Naive B cell (primary cell): ENCODE measurements around the gene ACTRT2. TPM values are rescaled to one million over a fixed set of nuclear protein-coding genes. Genes with fewer than 3 reads are reported as not detected.

Source experiments
- ATAC-seq, 2 donors: fragments of 150-1000 bp; cut with Tn5 transposase; 2 replicates each; pipeline ENCODE4 v1.10.0; 2021; ENCODE audit warnings: low read depth in 2 of 2, mild to moderate bottlenecking in 2 of 2, moderate library complexity in 2 of 2
- DNase-seq: peaks from one replicate; pipeline ENCODE4 v3.0.0; 2022
- H3K27ac Mint-ChIP-seq, 6 donors: one replicate each; pipeline ENCODE4 v1.8.0; 2020 to 2022; ENCODE audit warnings: mild to moderate bottlenecking in 6 of 6, mixed read lengths in 6 of 6, moderate library complexity in 5 of 6, inconsistent platforms in 2 of 6
- H3K27me3 Mint-ChIP-seq, 3 donors: one replicate each; pipeline ENCODE4 v1.8.0; 2021 to 2022; ENCODE audit warnings: mixed read lengths in 3 of 3, mild to moderate bottlenecking in 1 of 3
- H3K36me3 Mint-ChIP-seq, 2 donors: one replicate each; pipeline ENCODE4 v1.8.0; 2020 to 2022; ENCODE audit warnings: mixed read lengths in 2 of 2, inconsistent platforms in 1 of 2, mild to moderate bottlenecking in 1 of 2
- H3K4me1 Mint-ChIP-seq, 3 donors: one replicate each; pipeline ENCODE4 v1.8.0; 2020 to 2022; ENCODE audit warnings: mixed read lengths in 3 of 3, inconsistent platforms in 1 of 3, mild to moderate bottlenecking in 1 of 3, moderate library complexity in 1 of 3
- H3K4me3 Mint-ChIP-seq, 8 donors: one replicate each; pipeline ENCODE4 v1.8.0; 2020 to 2022; ENCODE audit warnings: mild to moderate bottlenecking in 8 of 8, mixed read lengths in 8 of 8, moderate library complexity in 8 of 8, inconsistent platforms in 2 of 8
- H3K9me3 Mint-ChIP-seq, 7 donors: one replicate each; pipeline ENCODE4 v1.8.0; 2020 to 2022; ENCODE audit warnings: mixed read lengths in 7 of 7, mild to moderate bottlenecking in 5 of 7, inconsistent platforms in 2 of 7, moderate library complexity in 1 of 7
- polyA plus RNA-seq, 6 donors: library from polyadenylated mRNA; unstranded; fragments of 300-500 nt; fragmentation: Illumina TruSeq; gene quantifications; one replicate each; pipeline ENCODE4 v1.2.3, GENCODE V29; 2021; ENCODE audit warnings: low read depth in 6 of 6

The ACTRT2 gene
- polyA plus RNA-seq, 6 donors from 2014 or later, result not detected

- H3K9me3 Mint-ChIP-seq, result peaks cover 0 to 12% (median 3%) of the 10 kb centered on the region in 7 donors
- DNase-seq, result no peak
- H3K4me1 Mint-ChIP-seq, result peaks cover 0 to 5% (median 0%) of the 10 kb centered on the region in 3 donors
- peaks cover 28 to 60% (median 50%) of the 10 kb centered on the region in 3 donors for H3K27me3 Mint-ChIP-seq
- peaks cover 5 to 10% of the 10 kb centered on the region in 2 donors for H3K36me3 Mint-ChIP-seq
- ATAC-seq, result no peak
- peak overlapping the region in 1 of 6 donors; percentile 84 for H3K27ac Mint-ChIP-seq
- H3K4me3 Mint-ChIP-seq, result no peak overlapping the region
Measured at GRCh38 chr1:3054474-3054873, 33.2 kb downstream of the ACTRT2 start.

GRCh38 chr1:3055051-3055450 lies 33.8 kb downstream of the ACTRT2 start:
- no peak overlapping the region for H3K4me3 Mint-ChIP-seq
- H3K4me1 Mint-ChIP-seq, result peaks cover 0 to 5% (median 0%) of the 10 kb centered on the region in 3 donors
- peaks cover 0 to 12% (median 3%) of the 10 kb centered on the region in 7 donors for H3K9me3 Mint-ChIP-seq
- no peak for DNase-seq
- peaks cover 32 to 58% (median 46%) of the 10 kb centered on the region in 3 donors for H3K27me3 Mint-ChIP-seq
- H3K36me3 Mint-ChIP-seq, result peaks cover 5 to 10% of the 10 kb centered on the region in 2 donors
- no peak for ATAC-seq
- no peak overlapping the region for H3K27ac Mint-ChIP-seq

GRCh38 chr1:3056641-3057040 lies 35.4 kb downstream of the ACTRT2 start:
- H3K27ac Mint-ChIP-seq, result no peak overlapping the region
- no peak for ATAC-seq

GRCh38 chr1:3058263-3059030 lies 37.2 kb downstream of the ACTRT2 start:
- H3K27ac Mint-ChIP-seq, result peak overlapping the region in 1 of 6 donors; percentile 16
- H3K27me3 Mint-ChIP-seq, result peaks cover 20 to 28% (median 27%) of the 10 kb centered on the region in 3 donors
- no peak for ATAC-seq
- no peaks in the 10 kb centered on the region for H3K36me3 Mint-ChIP-seq
- H3K9me3 Mint-ChIP-seq, result peaks cover 0 to 5% (median 0%) of the 10 kb centered on the region in 7 donors
- DNase-seq, result no peak
- no peaks in the 10 kb centered on the region for H3K4me1 Mint-ChIP-seq
- H3K4me3 Mint-ChIP-seq, result no peak overlapping the region

More at GRCh38 chr1:3056641-3057040, 35.4 kb downstream of the ACTRT2 start:
- peaks cover 0 to 5% (median 0%) of the 10 kb centered on the region in 3 donors for H3K4me1 Mint-ChIP-seq
- no peak for DNase-seq
- no peak overlapping the region for H3K4me3 Mint-ChIP-seq
- H3K9me3 Mint-ChIP-seq, result peaks cover 0 to 12% (median 3%) of the 10 kb centered on the region in 7 donors
- peaks cover 5 to 8% of the 10 kb centered on the region in 2 donors for H3K36me3 Mint-ChIP-seq
- peaks cover 32 to 42% (median 38%) of the 10 kb centered on the region in 3 donors for H3K27me3 Mint-ChIP-seq

- no peaks in the 10 kb centered on the region for H3K36me3 Mint-ChIP-seq
- no peak overlapping the region for H3K4me3 Mint-ChIP-seq
- no peak overlapping the region for H3K27ac Mint-ChIP-seq
- no peak for ATAC-seq
- no peak for DNase-seq
- peaks cover 0 to 5% (median 0%) of the 10 kb centered on the region in 7 donors for H3K9me3 Mint-ChIP-seq
- no peaks in the 10 kb centered on the region for H3K4me1 Mint-ChIP-seq
- H3K27me3 Mint-ChIP-seq, result peaks cover 21 to 29% (median 22%) of the 10 kb centered on the region in 3 donors
Measured at GRCh38 chr1:3060127-3060526, 38.9 kb downstream of the ACTRT2 start.

- Mint-ChIP-seq H3K27ac (no peak overlapping the region), H3K27me3 (peaks cover 27 to 30% (median 28%) of the 10 kb centered on the region in 3 donors), H3K9me3 (peaks cover 0 to 5% (median 0%) of the 10 kb centered on the region in 7 donors), H3K36me3 (no peaks in the 10 kb centered on the region), H3K4me1 (no peaks in the 10 kb centered on the region), H3K4me3 (no peak overlapping the region)
- DNase-seq (no peak), ATAC-seq (no peak)
Measured at GRCh38 chr1:3060601-3061551, 39.6 kb downstream of the ACTRT2 start.

- no peaks in the 10 kb centered on the region for H3K36me3 Mint-ChIP-seq
- H3K4me3 Mint-ChIP-seq, result no peak overlapping the region
- H3K9me3 Mint-ChIP-seq, result peaks cover 0 to 5% (median 0%) of the 10 kb centered on the region in 7 donors
- no peaks in the 10 kb centered on the region for H3K4me1 Mint-ChIP-seq
- DNase-seq (no peak), ATAC-seq (no peak)
- no peak overlapping the region for H3K27ac Mint-ChIP-seq
- H3K27me3 Mint-ChIP-seq, result peaks cover 25 to 35% (median 32%) of the 10 kb centered on the region in 3 donors
Measured at GRCh38 chr1:3061566-3061965, 40.3 kb downstream of the ACTRT2 start.

GRCh38 chr1:3061981-3062615 lies 40.8 kb downstream of the ACTRT2 start:
- H3K4me3 Mint-ChIP-seq, result no peak overlapping the region
- H3K4me1 Mint-ChIP-seq, result no peaks in the 10 kb centered on the region
- H3K27ac Mint-ChIP-seq, result no peak overlapping the region
- peaks cover 0 to 5% (median 0%) of the 10 kb centered on the region in 7 donors for H3K9me3 Mint-ChIP-seq
- no peaks in the 10 kb centered on the region for H3K36me3 Mint-ChIP-seq
- ATAC-seq (no peak), DNase-seq (no peak)
- peaks cover 21 to 35% (median 32%) of the 10 kb centered on the region in 3 donors for H3K27me3 Mint-ChIP-seq

GRCh38 chr1:3062616-3063378 lies 41.5 kb downstream of the ACTRT2 start:
- no peaks in the 10 kb centered on the region for H3K4me1 Mint-ChIP-seq

GRCh38 chr1:3063379-3064295 lies 42.4 kb downstream of the ACTRT2 start:
- Mint-ChIP-seq H3K4me3 (no peak overlapping the region), H3K36me3 (no peaks in the 10 kb centered on the region), H3K4me1 (no peaks in the 10 kb centered on the region), H3K9me3 (peaks cover 0 to 5% (median 0%) of the 10 kb centered on the region in 7 donors), H3K27me3 (peaks cover 14 to 29% (median 22%) of the 10 kb centered on the region in 3 donors), H3K27ac (no peak overlapping the region)
- no peak for ATAC-seq
- DNase-seq, result no peak

More at GRCh38 chr1:3062616-3063378, 41.5 kb downstream of the ACTRT2 start:
- Mint-ChIP-seq H3K27ac (no peak overlapping the region), H3K27me3 (peaks cover 15 to 36% (median 31%) of the 10 kb centered on the region in 3 donors), H3K9me3 (peaks cover 0 to 5% (median 0%) of the 10 kb centered on the region in 7 donors), H3K36me3 (no peaks in the 10 kb centered on the region), H3K4me3 (no peak overlapping the region)
- ATAC-seq, result no peak
- DNase-seq, result no peak

- peaks cover 13 to 29% (median 21%) of the 10 kb centered on the region in 3 donors for H3K27me3 Mint-ChIP-seq
- H3K4me1 Mint-ChIP-seq, result peaks cover 0 to 3% (median 0%) of the 10 kb centered on the region in 3 donors
- H3K9me3 Mint-ChIP-seq, result peaks cover 0 to 1% (median 0%) of the 10 kb centered on the region in 7 donors
- H3K4me3 Mint-ChIP-seq, result no peak overlapping the region
- H3K36me3 Mint-ChIP-seq, result no peaks in the 10 kb centered on the region
- no peak for DNase-seq
- ATAC-seq, result no peak
- no peak overlapping the region for H3K27ac Mint-ChIP-seq
Measured at GRCh38 chr1:3064296-3064850, 43.1 kb downstream of the ACTRT2 start.
